Measurements from ENCODE around the gene UTP18. TPM values are rescaled to one million over a fixed set of nuclear protein-coding genes. Genes with fewer than 3 reads are reported as not detected.

Gene UTP18
- total and polyA plus RNA-seq, 9 of the 15 experiments (the other 6 are each of a cell fraction or from before 2014, with no cell fraction given): 31.1 to 99.2 (median 66.7) TPM

DNA sequence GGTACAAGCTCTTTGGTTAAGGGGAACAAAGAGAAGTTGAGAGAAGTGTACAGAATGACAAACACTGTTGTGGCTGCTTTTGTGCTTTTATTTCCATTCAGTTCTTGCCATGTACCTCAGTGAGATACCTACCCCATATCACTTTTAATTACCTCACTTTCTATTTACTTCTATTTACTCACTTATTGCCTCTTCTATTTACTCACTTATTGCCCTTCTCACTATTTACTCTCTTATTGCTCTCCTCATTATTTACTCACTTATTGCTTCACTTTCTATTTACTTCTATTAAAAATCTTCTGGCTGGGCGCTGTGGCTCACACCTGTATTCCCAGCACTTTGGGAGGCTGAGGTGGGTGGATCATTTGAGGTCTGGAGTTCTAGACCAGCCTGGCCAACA is 42.4 kb upstream of the UTP18 start (continued):
- TF ChIP-seq TFAM (CRISPR knock-in tag; conservative IDR thresholded peaks at IDR 0.05): no peak
- no peak for TF ChIP-seq ATF7 (IDR thresholded peaks at IDR 0.05)
- TF ChIP-seq NFATC3 (IDR thresholded peaks at IDR 0.05): no peak
- no peak for TF ChIP-seq SNRNP70 (optimal IDR thresholded peaks at IDR 0.05; ENCODE audit: low read depth, low read length)
- TF ChIP-seq GABPB2 (CRISPR knock-in tag; conservative IDR thresholded peaks at IDR 0.05): no peak
- TF ChIP-seq ELF2 (CRISPR knock-in tag; IDR thresholded peaks at IDR 0.05): no peak
- TF ChIP-seq BDP1 (IDR thresholded peaks at IDR 0.05; ENCODE audit: insufficient read depth, insufficient read length): no peak
- no peak for TF ChIP-seq KDM2B (CRISPR knock-in tag; IDR thresholded peaks at IDR 0.05)
- TF ChIP-seq MCM3 (IDR thresholded peaks at IDR 0.05): no peak
- no peak for TF ChIP-seq KLF10 (CRISPR knock-in tag; IDR thresholded peaks at IDR 0.05)

DNA sequence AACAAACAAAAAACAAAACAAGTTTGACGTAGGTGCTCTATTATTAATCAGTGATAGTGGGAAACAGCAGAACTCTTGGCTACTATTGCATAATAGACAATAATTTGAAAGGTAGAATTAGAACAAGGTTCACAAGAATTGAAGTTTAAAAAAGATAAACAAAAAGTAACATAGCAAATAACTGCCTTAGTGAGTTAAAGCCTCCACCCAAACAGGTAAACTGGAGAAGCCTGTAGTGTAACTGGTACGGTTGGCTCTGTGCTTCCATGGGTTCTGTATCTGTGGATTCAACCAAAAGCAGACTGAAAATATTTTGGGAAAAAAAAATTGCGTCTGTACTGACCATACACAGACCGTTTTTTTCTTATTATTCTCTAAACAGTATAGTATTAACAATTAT is 39.0 kb upstream of the UTP18 start:
- in situ Hi-C loops (cut with MboI) (no loop called here), intact Hi-C loops (cut with micrococcal nuclease) (no loop called here)
- ChIA-PET POLR2A (interaction anchor here (0.8 to 1.0 kb wide), 2 partner anchors 9 to 23 kb away, joined by 3 read pairs; no protein-coding TSS in a partner anchor), CTCF (ENCODE audit: low intra/inter-chr PET ratio) (no interaction called here)
- H3K9ac ChIP-seq (ENCODE audit: insufficient read depth in 1 of 2, low read depth in 2 of 2, low read length in 2 of 2): no peak overlapping the region
- WGBS (ENCODE audit: insufficient coverage, low coverage, missing lambda C conversion rate): 81% methylated on average over 4 of the region's 4 CpGs
- DNase-seq (ENCODE audit: extremely low read depth in 1 of 4, low spot score in 3 of 4): no peak
- no peak overlapping the region for H3K4me2 ChIP-seq (ENCODE audit: insufficient read depth, low read length)
- no peak for FAIRE-seq
- no peak overlapping the region for H3K4me3 ChIP-seq
- no peaks in the 10 kb centered on the region for H4K20me1 ChIP-seq (replicated peaks; ENCODE audit: control insufficient read depth, insufficient read depth, low read length)
- no TSS peak for BruUV-seq (replicated peaks)
- H3K27ac ChIP-seq (ENCODE audit: extremely low read depth, low read depth, low read length): no peak overlapping the region
- H3K9me3 ChIP-seq (replicated peaks; ENCODE audit: control insufficient read depth, insufficient read depth, low read depth, low read length): no peaks in the 10 kb centered on the region
- no peaks in the 10 kb centered on the region for H3K27me3 ChIP-seq (ENCODE audit: control insufficient read depth in 2 of 2, insufficient read depth in 2 of 2, low read length in 2 of 2)
- no peaks in the 10 kb centered on the region for H3K4me1 ChIP-seq (replicated peaks in 1 of 2; ENCODE audit: control insufficient read depth in 2 of 2, insufficient read depth in 2 of 2, low read length in 2 of 2)
- peaks cover 3% of the 10 kb centered on the region for H3K9me1 ChIP-seq (ENCODE audit: control insufficient read depth, insufficient read depth, low read length)
- H2AFZ ChIP-seq (ENCODE audit: low read depth, low read length): no peak overlapping the region
- TF ChIP-seq CEBPG (CRISPR knock-in tag; IDR thresholded peaks at IDR 0.05): no peak
- TF ChIP-seq CEBPG (tag; conservative IDR thresholded peaks at IDR 0.05 in 1 of 2, IDR thresholded peaks at IDR 0.05 in 1 of 2): peak in 1 of 2 experiments; percentile 30; a peak in 1 of 4 replicates
- TF ChIP-seq ZFP91 (CRISPR knock-in tag; IDR thresholded peaks at IDR 0.05): no peak
- H3K79me2 ChIP-seq (ENCODE audit: control insufficient read depth, insufficient read depth, low read length): peaks cover 9% of the 10 kb centered on the region; the same call in 2 of the 3 replicates
- H3K36me3 ChIP-seq (ENCODE audit: control insufficient read depth, insufficient read depth, low read length): peaks cover 79% of the 10 kb centered on the region; the same call in 2 of the 3 replicates
- no peak for ATAC-seq
